Progenitor cell of endocrine pancreas (in vitro differentiated cells): Measurements from ENCODE around the gene DYNC1H1. TPM values are rescaled to one million over a fixed set of nuclear protein-coding genes. Genes with fewer than 3 reads are reported as not detected.

Experiments
- DNase-seq: peaks from one replicate; pipeline ENCODE4 v3.0.0; 2021; ENCODE audit warnings: low spot score; ENCODE audit not compliant: unreplicated experiment
- H3K27ac Mint-ChIP-seq: 2 replicates; pipeline ENCODE4 v1.8.0; 2021; ENCODE audit warnings: mild to moderate bottlenecking, moderate library complexity, mixed read lengths
- H3K27me3 Mint-ChIP-seq: 2 replicates; pipeline ENCODE4 v1.8.0; 2021; ENCODE audit warnings: mixed read lengths
- H3K36me3 Mint-ChIP-seq: 2 replicates; pipeline ENCODE4 v1.8.0; 2022; ENCODE audit warnings: mixed read lengths; ENCODE audit not compliant: insufficient read depth
- H3K4me1 Mint-ChIP-seq: 2 replicates; pipeline ENCODE4 v1.8.0; 2021; ENCODE audit warnings: low read depth, mixed read lengths
- H3K4me3 Mint-ChIP-seq: 2 replicates; pipeline ENCODE4 v1.8.0; 2021; ENCODE audit warnings: low read depth, mild to moderate bottlenecking, moderate library complexity, mixed read lengths
- H3K9me3 Mint-ChIP-seq: 2 replicates; pipeline ENCODE4 v1.8.0; 2021; ENCODE audit warnings: low read depth, mixed read lengths
- CTCF ChIP-seq: fragments of 200-600 bp; sonication (generic); IDR thresholded peaks from one replicate; pipeline ENCODE4 v1.5.0; 2021; ENCODE audit warnings: antibody characterized with exemption, mild to moderate bottlenecking; ENCODE audit not compliant: unreplicated experiment
- total RNA-seq: library from RNA; stranded (reverse); gene quantifications from 2 replicates; pipeline ENCODE4 v1.2.1, GENCODE V29; 2021

Gene DYNC1H1
- total RNA-seq, 1 donor from 2014 or later, result 501 TPM

DNA sequence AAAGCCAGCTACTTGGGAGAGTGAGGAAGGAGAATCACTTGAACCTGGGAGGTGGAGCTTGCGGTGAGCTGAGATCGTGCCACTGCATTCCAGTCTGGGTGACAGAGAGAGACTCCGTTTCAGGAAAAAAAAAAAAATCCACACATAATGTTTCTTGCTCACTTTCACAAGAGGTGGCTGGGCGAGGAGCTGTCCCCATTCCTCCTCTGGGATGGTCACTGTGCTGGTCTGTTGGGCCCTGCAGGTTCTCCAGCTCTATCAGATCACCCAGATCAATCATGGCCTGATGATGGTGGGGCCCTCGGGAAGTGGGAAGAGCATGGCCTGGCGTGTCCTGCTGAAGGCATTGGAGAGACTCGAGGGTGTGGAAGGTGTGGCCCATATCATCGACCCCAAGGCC, 47.3 kb downstream of the DYNC1H1 start:
- Mint-ChIP-seq H3K9me3 (no peaks in the 10 kb centered on the region), H3K36me3 (peaks cover 51% of the 10 kb centered on the region), H3K27ac (peak overlapping the region; percentile 43), H3K4me3 (no peak overlapping the region), H3K4me1 (no peaks in the 10 kb centered on the region), H3K27me3 (no peaks in the 10 kb centered on the region)
- TF ChIP-seq CTCF, result no peak
- no peak for DNase-seq

- peaks cover 50% of the 10 kb centered on the region for H3K36me3 Mint-ChIP-seq
Measured at GRCh38 chr14:102012336-102012735, 48.0 kb downstream of the DYNC1H1 start.

DNA sequence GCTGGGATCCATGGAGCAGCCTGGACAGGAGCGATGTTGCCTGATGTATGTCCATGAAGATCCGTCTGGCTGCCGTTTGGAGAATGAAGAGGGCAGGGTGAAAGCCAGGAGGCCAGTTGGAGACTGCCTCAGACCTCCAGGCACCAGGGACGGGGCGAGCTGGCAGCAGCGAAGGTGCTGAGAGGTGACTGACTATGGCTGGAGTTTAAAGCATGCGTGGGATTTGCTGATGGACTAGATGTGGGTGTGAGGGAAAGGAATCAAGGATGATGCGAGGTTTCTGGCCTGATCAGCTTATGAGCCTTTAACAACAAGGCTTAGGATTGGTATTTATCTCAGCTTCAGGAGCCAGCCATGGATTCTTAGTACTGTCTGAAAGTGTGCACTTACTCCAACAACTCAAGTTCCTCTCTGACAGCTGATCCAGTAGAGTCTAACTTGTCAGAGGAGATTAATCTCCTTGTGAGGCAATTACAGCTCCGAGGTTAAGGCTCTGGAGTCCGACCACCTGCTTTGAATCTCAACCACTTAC, 49.4 kb downstream of the DYNC1H1 start:
- no peak overlapping the region for H3K4me3 Mint-ChIP-seq
- no peak for DNase-seq
- no peaks in the 10 kb centered on the region for H3K9me3 Mint-ChIP-seq
- no peaks in the 10 kb centered on the region for H3K4me1 Mint-ChIP-seq
- H3K27me3 Mint-ChIP-seq, result no peaks in the 10 kb centered on the region
- H3K36me3 Mint-ChIP-seq, result peaks cover 59% of the 10 kb centered on the region
- no peak overlapping the region for H3K27ac Mint-ChIP-seq
- TF ChIP-seq CTCF, result no peak

More at GRCh38 chr14:102012336-102012735, 48.0 kb downstream of the DYNC1H1 start:
- no peak overlapping the region for H3K4me3 Mint-ChIP-seq
- no peak for DNase-seq
- TF ChIP-seq CTCF, result no peak
- H3K9me3 Mint-ChIP-seq, result no peaks in the 10 kb centered on the region
- H3K4me1 Mint-ChIP-seq, result no peaks in the 10 kb centered on the region
- H3K27me3 Mint-ChIP-seq, result no peaks in the 10 kb centered on the region
- no peak overlapping the region for H3K27ac Mint-ChIP-seq

DNA sequence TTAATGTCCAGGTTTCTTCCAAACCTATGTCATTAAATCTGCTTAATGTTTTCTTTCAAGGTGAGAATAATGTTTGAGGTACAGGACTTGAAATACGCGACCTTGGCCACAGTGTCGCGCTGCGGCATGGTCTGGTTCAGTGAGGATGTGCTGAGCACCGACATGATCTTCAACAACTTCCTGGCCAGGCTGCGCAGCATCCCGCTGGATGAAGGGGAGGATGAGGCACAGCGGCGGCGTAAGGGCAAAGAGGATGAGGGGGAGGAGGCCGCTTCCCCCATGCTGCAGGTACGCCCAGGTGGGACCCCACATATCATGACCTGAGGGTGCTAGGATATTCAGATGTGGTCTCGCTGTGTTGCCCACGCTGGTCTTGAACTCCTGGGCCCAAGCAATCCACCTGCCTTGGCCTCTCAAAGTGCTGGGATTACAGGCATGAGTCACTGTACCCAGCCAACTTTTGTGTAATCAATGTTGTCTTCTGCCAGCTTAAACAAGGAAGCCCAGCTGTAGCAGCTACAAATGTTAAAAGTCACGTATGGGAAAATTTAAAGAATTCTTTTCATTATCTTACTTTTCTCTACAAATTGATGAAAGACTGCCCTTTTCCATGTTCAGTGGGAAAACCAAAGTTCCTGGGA, 50.8 kb downstream of the DYNC1H1 start:
- no peak for DNase-seq
- Mint-ChIP-seq H3K27me3 (no peaks in the 10 kb centered on the region), H3K27ac (no peak overlapping the region), H3K36me3 (peaks cover 57% of the 10 kb centered on the region), H3K4me1 (no peaks in the 10 kb centered on the region), H3K9me3 (no peaks in the 10 kb centered on the region), H3K4me3 (no peak overlapping the region)
- no peak for TF ChIP-seq CTCF

DNA sequence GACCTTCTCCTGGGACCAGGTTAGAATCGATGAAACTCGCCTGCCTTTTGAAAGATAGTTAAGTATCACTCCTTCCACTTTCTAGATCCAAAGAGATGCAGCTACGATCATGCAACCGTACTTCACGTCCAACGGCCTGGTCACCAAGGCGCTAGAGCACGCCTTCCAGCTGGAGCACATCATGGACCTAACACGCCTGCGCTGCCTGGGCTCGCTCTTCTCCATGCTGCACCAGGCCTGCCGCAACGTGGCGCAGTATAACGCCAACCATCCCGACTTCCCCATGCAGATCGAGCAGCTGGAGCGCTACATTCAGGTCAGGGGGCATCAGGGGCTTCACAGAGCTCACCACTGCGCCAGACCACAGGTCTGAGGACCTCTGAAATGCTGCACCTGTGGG, 51.4 kb downstream of the DYNC1H1 start:
- no peak for DNase-seq
- Mint-ChIP-seq H3K4me1 (no peaks in the 10 kb centered on the region), H3K9me3 (no peaks in the 10 kb centered on the region), H3K27ac (peak overlapping the region; percentile 38), H3K27me3 (no peaks in the 10 kb centered on the region), H3K36me3 (peaks cover 55% of the 10 kb centered on the region), H3K4me3 (no peak overlapping the region)
- TF ChIP-seq CTCF, result no peak
